Breast epithelium (tissue), 4 donors: ENCODE results near the gene CDC14A. TPM values are rescaled to one million over a fixed set of nuclear protein-coding genes. Genes with fewer than 3 reads are reported as not detected.
"Not testable (repeated sequence)": the region's sequence is repeated elsewhere in the genome, so short reads cannot be mapped to it uniquely, and the experiment has no call there.

Experiments used
- DNase-seq, 2 donors: peaks; one replicate each; pipeline ENCODE4 v3.0.0-alpha.2; 2019; ENCODE audit warnings: low spot score in 2 of 2
- H3K27ac ChIP-seq, 2 donors: fragments of 200-600 bp; sonication (generic) in 1 of 2; one replicate each; pipeline ENCODE4 v1.5.1; 2016 to 2019; ENCODE audit warnings: mild to moderate bottlenecking in 1 of 2
- H3K27me3 ChIP-seq, 2 donors: fragments of 200-600 bp; sonication (generic) in 1 of 2; one replicate each; pipeline versions ENCODE4 v1.5.1 to v1.6.0; 2017 to 2019; ENCODE audit warnings: control low read depth in 1 of 2, mild to moderate bottlenecking in 1 of 2
- H3K36me3 ChIP-seq: fragments of 200-600 bp; one replicate; pipeline ENCODE4 v1.5.1; 2019
- H3K4me1 ChIP-seq, 2 donors: fragments of 200-600 bp; sonication (generic); one replicate each; pipeline ENCODE4 v1.5.1; 2016 to 2019; ENCODE audit warnings: control low read depth in 1 of 2
- H3K4me3 ChIP-seq, 3 donors: fragments of 200-600 bp; sonication (generic); 1 replicate in 2 of 3; 2 replicates in 1 of 3; pipeline ENCODE4 v1.5.1; 2016 to 2019; ENCODE audit warnings: mild to moderate bottlenecking in 3 of 3, moderate library complexity in 2 of 3
- H3K9me3 ChIP-seq, 2 donors: fragments of 200-600 bp; sonication (generic) in 1 of 2; one replicate each; pipeline ENCODE4 v1.5.1; 2016 to 2019; ENCODE audit warnings: control low read depth in 1 of 2
- CTCF ChIP-seq, 3 donors: fragments of 450-650 bp; IDR thresholded peaks; one replicate each; pipeline ENCODE4 v1.5.1; 2016 to 2017; ENCODE audit warnings: antibody characterized with exemption in 3 of 3, mild to moderate bottlenecking in 3 of 3, moderate library complexity in 3 of 3
- POLR2A ChIP-seq: fragments of 450-650 bp; IDR thresholded peaks from one replicate; pipeline ENCODE4 v1.6.1; 2016; ENCODE audit warnings: antibody characterized with exemption, mild to moderate bottlenecking, moderate library complexity
- POLR2AphosphoS5 ChIP-seq, 3 donors: sonication (generic); formaldehyde crosslinking; IDR thresholded peaks; one replicate each; pipeline ENCODE4 v1.6.1; 2017; ENCODE audit warnings: antibody characterized with exemption in 3 of 3
- intact Hi-C: fragments of 100-400 bp; cut with DNase I; formaldehyde crosslinking; loops from one replicate; pipeline ENCODE4 v1.15.1; 2023; ENCODE audit warnings: low total_unique reads
- total RNA-seq, 3 donors: library from RNA; depleted of rRNA; stranded (reverse); fragments of >200 nt; gene quantifications; one replicate each; pipeline ENCODE4 v1.1.0, GENCODE V29; 2016

The CDC14A gene
- total RNA-seq, 3 donors from 2014 or later = 16.5 to 49.3 (median 33.1) TPM

- H3K4me1 ChIP-seq = no peaks in the 10 kb centered on the region
- intact Hi-C loops = no loop called here
- no peak for DNase-seq
Measured at GRCh38 chr1:100404821-100405220, 52.5 kb downstream of the CDC14A start.

GRCh38 chr1:100405902-100406301 lies 53.6 kb downstream of the CDC14A start:
- DNase-seq, H3K27me3 ChIP-seq, H3K27ac ChIP-seq, H3K4me1 ChIP-seq, H3K9me3 ChIP-seq, H3K36me3 ChIP-seq, intact Hi-C loops, H3K4me3 ChIP-seq: not testable (repeated sequence)

More at GRCh38 chr1:100404821-100405220, 52.5 kb downstream of the CDC14A start:
- no peak for TF ChIP-seq CTCF (IDR thresholded peaks at IDR 0.05)
- no peak for TF ChIP-seq POLR2AphosphoS5 (IDR thresholded peaks at IDR 0.05)
- TF ChIP-seq POLR2A = no peak
- Histone ChIP-seq H3K27ac (no peak overlapping the region), H3K36me3 (no peaks in the 10 kb centered on the region), H3K4me3 (no peak overlapping the region), H3K27me3 (no peaks in the 10 kb centered on the region), H3K9me3 (no peaks in the 10 kb centered on the region)

GRCh38 chr1:100407390-100407789 lies 55.1 kb downstream of the CDC14A start:
- H3K27ac ChIP-seq, H3K4me1 ChIP-seq, DNase-seq, H3K27me3 ChIP-seq, H3K9me3 ChIP-seq, H3K36me3 ChIP-seq, H3K4me3 ChIP-seq, intact Hi-C loops: not testable (repeated sequence)

GRCh38 chr1:100411019-100411418 lies 58.7 kb downstream of the CDC14A start:
- H3K4me3 ChIP-seq = no peak overlapping the region
- TF ChIP-seq CTCF (IDR thresholded peaks at IDR 0.05) (no peak), POLR2AphosphoS5 (IDR thresholded peaks at IDR 0.05) (no peak), POLR2A (no peak)
- intact Hi-C loops = no loop called here
- H3K9me3 ChIP-seq = no peaks in the 10 kb centered on the region
- H3K27ac ChIP-seq = no peak overlapping the region
- H3K4me1 ChIP-seq = no peaks in the 10 kb centered on the region
- no peak for DNase-seq
- H3K36me3 ChIP-seq = no peaks in the 10 kb centered on the region
- no peaks in the 10 kb centered on the region for H3K27me3 ChIP-seq

- TF ChIP-seq POLR2AphosphoS5 (IDR thresholded peaks at IDR 0.05) (no peak), POLR2A (no peak), CTCF (IDR thresholded peaks at IDR 0.05) (no peak)
Measured at GRCh38 chr1:100411574-100411973, 59.3 kb downstream of the CDC14A start.

GRCh38 chr1:100413035-100413434 lies 60.7 kb downstream of the CDC14A start:
- no peaks in the 10 kb centered on the region for H3K4me1 ChIP-seq
- intact Hi-C loops = no loop called here
- no peak for TF ChIP-seq POLR2AphosphoS5 (IDR thresholded peaks at IDR 0.05)
- no peak for TF ChIP-seq POLR2A
- TF ChIP-seq CTCF (IDR thresholded peaks at IDR 0.05) = no peak
- DNase-seq = no peak
- no peak overlapping the region for H3K4me3 ChIP-seq
- H3K27ac ChIP-seq = peak overlapping the region in 1 of 2 donors; percentile 16
- no peaks in the 10 kb centered on the region for H3K36me3 ChIP-seq
- H3K27me3 ChIP-seq = no peaks in the 10 kb centered on the region
- H3K9me3 ChIP-seq = no peaks in the 10 kb centered on the region

More at GRCh38 chr1:100411574-100411973, 59.3 kb downstream of the CDC14A start:
- Histone ChIP-seq H3K36me3 (no peaks in the 10 kb centered on the region), H3K4me1 (no peaks in the 10 kb centered on the region), H3K27ac (peak overlapping the region in 1 of 2 donors; percentile 8), H3K9me3 (no peaks in the 10 kb centered on the region), H3K4me3 (no peak overlapping the region), H3K27me3 (no peaks in the 10 kb centered on the region)
- no peak for DNase-seq
- intact Hi-C loops = no loop called here
